KOPT-K1 (cell line): ENCODE data around the gene MEI4.
"Not testable (repeated sequence)": the region's sequence is repeated elsewhere in the genome, so short reads cannot be mapped to it uniquely, and the experiment has no call there.

ENCODE experiments used
- H3K27ac ChIP-seq: fragments of 200-600 bp; sonication (generic); 2 replicates; pipeline ENCODE4 v1.5.1; 2016; ENCODE audit warnings: antibody characterized with exemption, mild to moderate bottlenecking, low read depth, low read length; ENCODE audit not compliant: poor library complexity, severe bottlenecking
- H3K36me3 ChIP-seq: fragments of 200-600 bp; sonication (generic); 2 replicates; pipeline ENCODE4 v1.5.1; 2017; ENCODE audit warnings: antibody characterized with exemption, mild to moderate bottlenecking, low read length, moderate library complexity; ENCODE audit not compliant: insufficient read depth
- H3K9me3 ChIP-seq: fragments of 200-600 bp; sonication (generic); 2 replicates; pipeline ENCODE4 v1.5.1; 2017; ENCODE audit warnings: antibody characterized with exemption, low read length, mild to moderate bottlenecking; ENCODE audit not compliant: insufficient read depth, poor library complexity, severe bottlenecking

Gene MEI4

GRCh38 chr6:77822265-77822664 is 169.4 kb downstream of the MEI4 start:
- Histone ChIP-seq H3K9me3 (no peaks in the 10 kb centered on the region), H3K27ac (no peak overlapping the region), H3K36me3 (no peaks in the 10 kb centered on the region)

- Histone ChIP-seq H3K27ac (no peak overlapping the region), H3K9me3 (no peaks in the 10 kb centered on the region), H3K36me3 (no peaks in the 10 kb centered on the region)
These were observed 172.4 kb downstream of the MEI4 start for GRCh38 chr6:77825204-77825603.

DNA sequence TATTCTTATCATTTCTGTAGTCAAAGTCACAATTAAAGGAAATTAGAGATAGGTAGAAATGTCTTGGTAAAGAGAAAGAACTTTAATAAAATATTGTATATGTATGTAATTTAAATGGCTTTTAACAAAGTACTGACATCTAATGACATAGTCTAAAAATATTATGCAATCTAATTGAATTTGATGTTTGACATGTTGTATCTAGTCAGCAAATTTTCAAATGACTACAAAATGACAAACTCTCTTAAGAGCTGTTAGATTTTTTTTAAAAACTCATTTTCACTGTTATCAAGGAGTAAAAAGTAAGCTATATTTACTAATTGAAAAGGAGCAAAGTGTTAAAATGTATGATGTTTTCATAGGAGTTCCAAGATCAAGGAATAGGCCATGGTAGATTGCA is 176.9 kb downstream of the MEI4 start:
- Histone ChIP-seq H3K36me3 (no peaks in the 10 kb centered on the region), H3K27ac (no peak overlapping the region), H3K9me3 (no peaks in the 10 kb centered on the region)

GRCh38 chr6:77833749-77834148 is 180.9 kb downstream of the MEI4 start:
- H3K27ac ChIP-seq: not testable (repeated sequence)

DNA sequence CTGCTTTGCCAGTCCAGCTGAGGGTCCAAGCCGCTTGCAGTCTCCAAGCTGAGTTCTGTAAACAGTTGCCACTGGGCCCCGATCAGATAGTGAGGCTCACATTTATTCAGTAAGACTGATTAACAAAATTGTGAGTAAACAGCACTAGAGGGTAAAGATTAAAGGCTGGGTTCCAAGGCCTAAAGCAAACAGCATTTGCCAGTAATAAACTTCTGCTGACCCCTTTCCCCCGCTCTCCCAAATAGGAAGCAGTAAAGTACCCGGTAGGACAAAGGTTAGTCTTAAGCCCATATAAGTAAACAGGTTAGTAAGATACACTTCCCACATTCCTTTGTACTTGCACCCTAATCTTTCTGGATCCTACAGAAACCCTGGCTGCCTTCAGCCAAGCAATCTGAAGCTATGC is 181.8 kb downstream of the MEI4 start:
- H3K27ac ChIP-seq: no peak overlapping the region
- H3K36me3 ChIP-seq: no peaks in the 10 kb centered on the region
- H3K9me3 ChIP-seq: no peaks in the 10 kb centered on the region

More at GRCh38 chr6:77833749-77834148, 180.9 kb downstream of the MEI4 start:
- not testable (repeated sequence) for H3K9me3 ChIP-seq, H3K36me3 ChIP-seq

- Histone ChIP-seq H3K36me3 (no peaks in the 10 kb centered on the region), H3K9me3 (no peaks in the 10 kb centered on the region)
These were observed 184.4 kb downstream of the MEI4 start for GRCh38 chr6:77837034-77837784.

DNA sequence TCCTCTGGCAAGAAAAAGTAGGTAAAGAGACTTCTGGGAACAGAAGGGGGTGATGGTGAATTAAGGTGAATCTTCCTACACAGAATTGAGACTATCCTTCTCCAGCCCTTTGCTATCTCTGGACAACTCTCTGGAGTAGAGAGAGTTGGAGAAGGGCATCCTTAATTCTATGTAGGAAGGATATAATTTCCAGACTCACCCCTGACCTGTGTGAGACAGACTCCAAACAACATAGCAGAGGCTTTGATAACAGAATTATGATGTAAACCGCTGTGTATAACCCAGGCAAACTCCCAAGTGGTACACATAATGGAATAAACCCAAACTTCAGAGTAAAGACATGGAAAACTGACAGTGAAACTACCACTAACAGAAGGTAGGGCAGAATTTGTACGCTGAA is 186.5 kb downstream of the MEI4 start:
- H3K36me3 ChIP-seq: no peaks in the 10 kb centered on the region
- H3K27ac ChIP-seq: no peak overlapping the region
- H3K9me3 ChIP-seq: no peaks in the 10 kb centered on the region

More at GRCh38 chr6:77837034-77837784, 184.4 kb downstream of the MEI4 start:
- H3K27ac ChIP-seq: no peak overlapping the region

DNA sequence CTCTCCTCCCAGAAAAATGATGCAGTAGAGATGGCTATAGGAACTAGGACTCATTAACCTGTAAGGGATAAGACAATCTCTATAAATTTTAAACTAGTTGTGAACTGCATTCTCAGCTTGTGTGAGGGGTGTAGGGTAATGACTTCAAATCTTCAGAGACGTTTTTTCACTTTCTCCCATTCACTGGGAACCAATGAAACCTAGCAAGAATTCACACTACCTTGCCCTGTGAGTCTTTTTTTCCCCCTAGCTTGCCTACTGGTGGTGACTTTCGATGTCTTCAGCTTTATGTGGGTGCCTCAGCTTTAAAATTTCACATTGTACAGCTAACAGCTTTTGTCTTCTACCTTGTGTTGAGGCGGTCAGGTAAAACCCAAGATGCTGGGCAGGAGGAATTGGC is 192.0 kb downstream of the MEI4 start:
- Histone ChIP-seq H3K9me3 (no peaks in the 10 kb centered on the region), H3K27ac (no peak overlapping the region), H3K36me3 (no peaks in the 10 kb centered on the region)

GRCh38 chr6:77853401-77853800 is 200.6 kb downstream of the MEI4 start:
- no peaks in the 10 kb centered on the region for H3K9me3 ChIP-seq
- H3K27ac ChIP-seq: no peak overlapping the region

GRCh38 chr6:77856391-77856790 is 203.6 kb downstream of the MEI4 start:
- Histone ChIP-seq H3K36me3 (no peaks in the 10 kb centered on the region), H3K9me3 (no peaks in the 10 kb centered on the region), H3K27ac (no peak overlapping the region)

More at GRCh38 chr6:77853401-77853800, 200.6 kb downstream of the MEI4 start:
- no peaks in the 10 kb centered on the region for H3K36me3 ChIP-seq

DNA sequence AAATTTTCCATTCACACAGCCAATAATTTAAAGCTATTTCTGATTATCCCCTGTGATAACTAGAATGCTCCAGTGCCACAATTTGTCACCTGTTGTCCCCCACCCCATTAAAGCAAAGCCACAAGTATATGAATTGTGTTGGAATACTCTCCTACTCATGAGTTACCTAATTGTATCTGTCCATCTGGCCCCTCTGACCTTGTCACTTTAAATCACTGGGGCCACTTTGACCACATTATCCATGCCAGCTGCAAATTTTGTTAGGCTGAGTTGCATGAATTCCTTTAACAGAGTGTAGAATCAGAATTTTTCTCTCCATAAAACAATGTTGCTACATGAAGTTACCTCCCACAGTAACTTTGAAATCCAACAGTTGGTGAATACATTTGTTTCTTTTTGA is 204.6 kb downstream of the MEI4 start:
- no peaks in the 10 kb centered on the region for H3K36me3 ChIP-seq
- no peaks in the 10 kb centered on the region for H3K9me3 ChIP-seq
- H3K27ac ChIP-seq: no peak overlapping the region

DNA sequence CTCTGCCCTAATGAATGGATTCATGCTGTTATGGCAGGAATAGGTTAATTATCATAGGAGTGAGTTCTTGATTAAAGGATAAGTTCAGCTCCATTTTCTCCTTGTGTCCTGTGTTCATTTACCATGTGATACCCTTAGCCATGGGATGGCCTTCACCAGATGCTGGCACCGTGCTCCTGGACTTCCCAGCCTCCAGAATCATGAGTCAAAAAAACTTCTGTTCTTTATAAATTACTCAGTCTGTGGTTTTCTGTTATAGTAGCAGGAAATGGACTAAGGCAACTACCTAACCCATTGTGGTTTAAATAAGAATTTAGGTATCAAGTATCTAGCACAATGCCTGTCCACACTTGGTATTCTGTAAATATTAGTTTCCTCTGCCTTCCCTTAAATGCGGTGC is 223.5 kb downstream of the MEI4 start:
- Histone ChIP-seq H3K27ac (no peak overlapping the region), H3K9me3 (no peaks in the 10 kb centered on the region), H3K36me3 (no peaks in the 10 kb centered on the region)

- Histone ChIP-seq H3K9me3 (no peaks in the 10 kb centered on the region), H3K36me3 (no peaks in the 10 kb centered on the region), H3K27ac (no peak overlapping the region)
These were observed 226.7 kb downstream of the MEI4 start for GRCh38 chr6:77879527-77879926.

- Histone ChIP-seq H3K9me3 (no peaks in the 10 kb centered on the region), H3K36me3 (no peaks in the 10 kb centered on the region), H3K27ac (no peak overlapping the region)
These were observed 227.7 kb downstream of the MEI4 start for GRCh38 chr6:77880501-77880900.

DNA sequence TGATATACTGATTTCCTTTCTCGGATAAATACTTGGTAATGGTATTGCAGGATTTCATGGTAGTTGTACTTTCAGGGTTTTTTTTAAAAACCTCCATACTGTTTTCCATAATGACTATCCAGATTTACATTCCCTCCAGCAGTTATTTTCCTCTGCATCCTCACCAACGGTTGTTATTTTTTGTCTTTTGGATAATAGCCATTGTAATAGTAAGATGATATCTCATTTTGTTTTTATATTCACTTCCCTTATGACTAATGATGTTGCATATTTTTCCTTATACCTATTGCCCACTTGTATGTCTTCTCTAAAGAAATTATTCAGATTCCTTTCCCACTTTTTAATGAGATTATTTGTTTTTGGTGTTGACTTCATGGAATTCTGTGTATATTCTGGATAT is 231.0 kb downstream of the MEI4 start:
- H3K36me3 ChIP-seq: no peaks in the 10 kb centered on the region
- H3K9me3 ChIP-seq: no peaks in the 10 kb centered on the region
- no peak overlapping the region for H3K27ac ChIP-seq

- Histone ChIP-seq H3K36me3 (no peaks in the 10 kb centered on the region), H3K27ac (no peak overlapping the region), H3K9me3 (no peaks in the 10 kb centered on the region)
These were observed 240.6 kb downstream of the MEI4 start for GRCh38 chr6:77893391-77893790.
